Measurements from ENCODE around the gene OLFML2B.

DNA sequence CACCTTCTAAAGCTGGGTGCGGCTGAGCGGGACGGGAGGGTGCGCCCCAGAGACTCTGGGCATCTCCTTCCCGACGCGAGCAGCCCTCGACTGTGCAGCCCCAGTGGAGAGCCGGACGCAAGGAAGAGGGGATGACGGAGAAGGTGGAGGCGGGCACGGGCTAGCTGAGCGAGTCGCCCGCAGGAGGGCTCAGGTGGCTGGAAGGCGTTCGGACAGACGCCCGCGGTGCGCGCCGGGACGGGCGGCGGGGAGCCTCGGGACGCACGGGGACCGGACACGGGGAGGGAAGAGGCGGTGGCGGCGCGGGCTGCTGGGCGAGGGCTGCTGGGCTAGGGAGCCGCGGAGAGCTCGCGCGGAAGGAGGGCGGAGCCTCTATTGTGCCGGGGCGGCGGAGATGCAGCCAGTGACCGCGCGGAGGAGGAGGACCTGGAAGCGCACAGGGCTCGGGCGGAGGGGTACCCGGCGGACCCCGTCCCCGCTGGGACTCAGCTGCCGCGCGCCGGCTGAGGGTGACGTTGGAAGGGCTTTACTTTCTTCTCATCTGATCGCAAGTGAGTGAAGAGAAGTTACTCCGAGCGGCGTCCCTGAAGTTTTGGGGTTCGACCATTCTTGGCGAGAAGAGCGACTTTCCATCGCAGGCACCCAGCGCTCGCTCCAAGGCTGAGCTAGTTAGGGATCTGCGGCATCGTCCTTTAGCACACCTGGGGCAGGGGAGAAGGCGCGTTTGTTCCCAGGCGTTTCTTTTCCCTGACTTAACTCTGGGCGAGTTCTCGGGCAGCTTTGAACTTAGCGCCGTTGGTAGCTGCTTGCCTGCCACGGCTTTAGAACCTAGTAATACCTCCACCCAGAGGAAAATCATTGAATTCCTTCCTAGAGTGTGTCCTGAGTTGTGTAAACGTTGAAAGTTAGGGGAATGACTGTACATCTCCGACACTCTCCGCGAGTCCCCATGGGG lies at the start of gene OLFML2B:
- TF ChIP-seq CTCF (IDR thresholded peaks at IDR 0.05; ENCODE audit: poor library complexity) (peak; percentile 52), EZH2 (IDR thresholded peaks at IDR 0.05; ENCODE audit: borderline replicate concordance) (no peak), EZH2phosphoT487 (IDR thresholded peaks at IDR 0.05; ENCODE audit: low read depth, severe bottlenecking, unreplicated experiment) (no peak)

Data from hepatocyte (in vitro differentiated cells).